22Rv1 (cell line): ENCODE results near the gene STARD9.

Source experiments
- H3K27ac ChIP-seq: fragments of 450-650 bp; 2 replicates; pipeline ENCODE4 v1.5.1; 2017
- CTCF ChIP-seq: fragments of 450-650 bp; IDR thresholded peaks from 2 replicates; pipeline ENCODE4 v1.5.1; 2017; ENCODE audit warnings: mild to moderate bottlenecking
- ZFX ChIP-seq: fragments of 450-650 bp; IDR thresholded peaks from 2 replicates; pipeline ENCODE4 v1.6.1; 2017; ENCODE audit warnings: antibody characterized with exemption, borderline replicate concordance

Gene STARD9

GRCh38 chr15:42608110-42608531 lies 32.7 kb downstream of the STARD9 start:
- no peak overlapping the region for H3K27ac ChIP-seq
- no peak for TF ChIP-seq ZFX
- TF ChIP-seq CTCF: no peak

DNA sequence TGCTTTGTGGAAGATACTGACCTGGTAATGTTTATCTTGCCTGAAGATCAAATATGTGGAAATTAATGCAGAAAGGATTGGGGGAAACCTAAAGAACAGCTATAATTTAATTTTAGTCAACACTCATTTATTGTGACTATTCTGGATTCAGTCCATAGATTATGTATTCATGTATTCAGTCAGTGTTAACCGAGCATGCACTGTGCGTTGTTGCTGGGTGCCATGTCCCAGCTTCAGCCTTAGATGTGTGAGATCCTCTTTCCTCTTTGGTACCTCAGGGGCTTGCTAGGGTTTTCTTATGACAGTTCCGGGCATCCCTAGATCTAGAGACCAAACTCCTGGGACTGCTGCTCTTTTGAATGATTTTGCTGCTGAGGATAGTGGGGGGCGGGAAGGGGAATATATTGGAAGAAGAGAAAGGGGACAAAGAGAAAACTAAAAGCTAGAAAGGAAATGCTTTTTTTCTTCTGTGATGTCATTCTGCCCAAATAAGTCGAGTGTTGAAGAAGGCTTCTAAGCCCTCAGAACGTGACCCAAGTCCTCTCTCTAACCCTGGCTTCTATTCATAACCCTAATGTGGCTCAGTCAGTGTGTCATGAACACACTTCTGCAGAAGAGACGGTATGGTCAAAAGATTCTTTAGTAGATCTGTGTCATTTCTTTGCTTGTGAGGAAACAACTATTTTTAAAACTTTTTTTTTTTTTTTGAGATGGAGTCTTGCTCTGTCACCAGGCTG lies 33.5 kb downstream of the STARD9 start:
- H3K27ac ChIP-seq: no peak overlapping the region
- no peak for TF ChIP-seq CTCF
- TF ChIP-seq ZFX: no peak

DNA sequence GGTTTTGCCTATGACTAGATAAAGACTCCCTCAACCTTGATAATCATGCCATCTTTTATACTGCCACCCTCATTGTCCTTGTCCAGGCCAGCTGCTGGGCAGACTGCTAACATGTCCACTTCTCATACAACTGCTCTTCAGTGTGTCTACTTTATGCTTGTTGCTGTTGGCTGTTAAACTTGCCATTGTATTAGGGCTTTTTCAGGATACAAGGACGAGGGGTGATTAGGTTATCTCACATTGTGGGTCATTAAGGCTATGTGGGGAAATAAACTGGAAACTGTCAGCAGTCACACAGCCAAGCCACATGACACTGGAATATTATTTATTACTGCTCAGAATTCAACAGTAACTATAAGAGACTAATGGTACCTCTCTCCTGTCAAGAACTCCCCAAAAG lies 36.1 kb downstream of the STARD9 start:
- H3K27ac ChIP-seq: no peak overlapping the region
- TF ChIP-seq CTCF (no peak), ZFX (no peak)

- TF ChIP-seq CTCF: no peak
- TF ChIP-seq ZFX: no peak
- no peak overlapping the region for H3K27ac ChIP-seq
These were observed 37.0 kb downstream of the STARD9 start for GRCh38 chr15:42612367-42612912.

DNA sequence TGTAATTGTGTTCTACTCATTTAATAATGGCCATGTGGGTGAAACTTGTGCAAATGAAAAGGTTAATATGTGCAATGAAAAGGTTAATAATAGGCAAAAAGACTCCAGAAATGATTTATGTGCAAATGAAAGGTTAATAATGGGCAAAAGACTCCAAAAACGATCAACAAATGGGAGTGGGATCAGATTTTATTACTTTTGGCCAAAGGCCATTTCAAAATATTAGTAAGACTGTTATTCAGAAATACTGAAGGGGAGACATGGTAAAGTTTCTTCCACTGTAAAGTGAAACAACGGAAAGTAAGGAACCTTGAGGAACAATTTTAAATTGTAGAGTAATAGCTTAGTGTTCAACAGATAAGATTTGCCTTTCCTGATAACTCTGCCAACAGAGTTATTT lies 40.7 kb downstream of the STARD9 start:
- no peak overlapping the region for H3K27ac ChIP-seq
- TF ChIP-seq CTCF: no peak
- no peak for TF ChIP-seq ZFX

- no peak overlapping the region for H3K27ac ChIP-seq
- TF ChIP-seq CTCF: no peak
- no peak for TF ChIP-seq ZFX
These were observed 44.4 kb downstream of the STARD9 start for GRCh38 chr15:42619656-42620371.

- no peak overlapping the region for H3K27ac ChIP-seq
- no peak for TF ChIP-seq ZFX
- no peak for TF ChIP-seq CTCF
These were observed 46.0 kb downstream of the STARD9 start for GRCh38 chr15:42621386-42621785.
